Measurements from ENCODE around the gene PRR30.

GRCh38 chr2:27175330-27175729 lies 36.1 kb upstream of the PRR30 start:
- TF ChIP-seq, protein P1, sequence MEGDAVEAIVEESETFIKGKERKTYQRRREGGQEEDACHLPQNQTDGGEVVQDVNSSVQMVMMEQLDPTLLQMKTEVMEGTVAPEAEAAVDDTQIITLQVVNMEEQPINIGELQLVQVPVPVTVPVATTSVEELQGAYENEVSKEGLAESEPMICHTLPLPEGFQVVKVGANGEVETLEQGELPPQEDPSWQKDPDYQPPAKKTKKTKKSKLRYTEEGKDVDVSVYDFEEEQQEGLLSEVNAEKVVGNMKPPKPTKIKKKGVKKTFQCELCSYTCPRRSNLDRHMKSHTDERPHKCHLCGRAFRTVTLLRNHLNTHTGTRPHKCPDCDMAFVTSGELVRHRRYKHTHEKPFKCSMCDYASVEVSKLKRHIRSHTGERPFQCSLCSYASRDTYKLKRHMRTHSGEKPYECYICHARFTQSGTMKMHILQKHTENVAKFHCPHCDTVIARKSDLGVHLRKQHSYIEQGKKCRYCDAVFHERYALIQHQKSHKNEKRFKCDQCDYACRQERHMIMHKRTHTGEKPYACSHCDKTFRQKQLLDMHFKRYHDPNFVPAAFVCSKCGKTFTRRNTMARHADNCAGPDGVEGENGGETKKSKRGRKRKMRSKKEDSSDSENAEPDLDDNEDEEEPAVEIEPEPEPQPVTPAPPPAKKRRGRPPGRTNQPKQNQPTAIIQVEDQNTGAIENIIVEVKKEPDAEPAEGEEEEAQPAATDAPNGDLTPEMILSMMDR (IDR thresholded peaks at IDR 0.05): no peak
- no peak for TF ChIP-seq POLR2AphosphoS5 (IDR thresholded peaks at IDR 0.05)
